Heart left ventricle (tissue), 16 donors: ENCODE results near the gene PUDP. TPM values are rescaled to one million over a fixed set of nuclear protein-coding genes. Genes with fewer than 3 reads are reported as not detected.

Experiments
- ATAC-seq, 4 donors: fragments of 200-7000 bp; cut with Tn5 transposase; one replicate each; pipeline ENCODE4 v1.9.1; 2020 to 2022; ENCODE audit warnings: moderate library complexity in 4 of 4, mild to moderate bottlenecking in 3 of 4, moderate number of reproducible peaks in 1 of 4
- DNase-seq, 5 donors: peaks; one replicate each; pipeline ENCODE4 v3.0.0-alpha.2; 2020
- H3K27ac ChIP-seq, 12 donors: fragments of 200-600 bp; sonication (generic) in 4 of 12; one replicate each; pipeline versions ENCODE4 v1.5.0 to v1.8.0; 2016 to 2022; ENCODE audit warnings: mild to moderate bottlenecking in 2 of 12
- H3K27me3 ChIP-seq, 9 donors: fragments of 200-600 bp; sonication (generic) in 2 of 9; one replicate each; pipeline versions ENCODE4 v1.5.1 to v1.8.0; 2016 to 2022; ENCODE audit warnings: mild to moderate bottlenecking in 3 of 9
- H3K36me3 ChIP-seq, 9 donors: fragments of 200-600 bp; sonication (generic) in 2 of 9; one replicate each; pipeline versions ENCODE4 v1.5.0 to v1.8.0; 2018 to 2022; ENCODE audit warnings: mild to moderate bottlenecking in 2 of 9
- H3K4me1 ChIP-seq, 12 donors: fragments of 200-600 bp; sonication (generic) in 4 of 12; one replicate each; pipeline versions ENCODE4 v1.5.0 to v1.8.0; 2016 to 2022; ENCODE audit warnings: mild to moderate bottlenecking in 3 of 12
- H3K4me3 ChIP-seq, 12 donors: fragments of 200-600 bp; sonication (generic) in 4 of 12; one replicate each; pipeline versions ENCODE4 v1.5.0 to v1.8.0; 2017 to 2022; ENCODE audit warnings: mild to moderate bottlenecking in 9 of 12, moderate library complexity in 4 of 12
- H3K9me3 ChIP-seq, 12 donors: fragments of 200-600 bp; sonication (generic) in 4 of 12; one replicate each; pipeline versions ENCODE4 v1.5.0 to v1.8.0; 2016 to 2022; ENCODE audit warnings: mild to moderate bottlenecking in 1 of 12
- CTCF ChIP-seq, 12 donors: fragments of 200-600 bp; sonication (generic) in 4 of 12; IDR thresholded peaks; one replicate each; pipeline versions ENCODE4 v1.5.0 to v1.8.0; 2018 to 2022; ENCODE audit warnings: antibody characterized with exemption in 12 of 12, mild to moderate bottlenecking in 5 of 12
- POLR2A ChIP-seq, 2 donors: fragments of 450-650 bp; IDR thresholded peaks; one replicate each; pipeline ENCODE4 v1.6.1; 2017; ENCODE audit warnings: antibody characterized with exemption in 2 of 2, mild to moderate bottlenecking in 2 of 2, moderate library complexity in 2 of 2
- WGBS, 4 donors: extraction: QIAGEN DNeasy Blood & Tissue Kit in 2 of 4; methylation state at CpG; one replicate each; pipeline versions ENCODE4 v1.1.5 to v1.1.7; 2013 to 2018; 5-methylcytosine and 5-hydroxymethylcytosine counted together
- intact Hi-C, 10 donors: fragments of 100-400 bp; cut with DNase I; formaldehyde crosslinking; loops; one replicate each; pipeline versions ENCODE4 v1.11.1 to v1.14.2; 2022
- polyA plus RNA-seq, 2 donors: library from polyadenylated mRNA; stranded (reverse); fragments of 200-250 nt; gene quantifications; one replicate each; pipeline ENCODE4 v1.2.3, GENCODE V29; 2013
- total RNA-seq, 9 donors: library from RNA; depleted of rRNA in 2 of 9; stranded (reverse); fragments of >200 nt in 2 of 9; fragmentation: NEBNext Ultra II Directional in 3 of 9; extraction: Animal tissue kit (Norgen Biotek cat#: 25700) in 3 of 9; gene quantifications; one replicate each; pipeline versions ENCODE4 v1.1.0 to v1.2.4, GENCODE V29; 2016 to 2023
- donor health status: ischemic (EF 13 %, LVEDD 7.1; RV severe dilation, severe dysfunction).
- donor health status: healthy with polysubstance abuse.
- donor health status: DM: no; HTN: yes; CAD: no.
- donor health status: DM: no; HTN: no; CAD: no.
- donor health status: ischemic (EF 25% LVEDD 6.9; RV normal size, moderate dysfunction).
- donor health status: ischemic (EF 25% LVEDD 5.7; RV mildly dilated, moderate dysfunction).
- donor health status: healthy.
- donor health status: DM: yes; HTN: yes; CAD: no.
- donor health status: ischemic (EF 35%, LVEDD 5.7; RV mildly dilated, moderate dysfunction).
- donor health status: nonischemic (EF 11% LVEDD 7.7; RV severe dilation, severe dysfunction).
- donor health status: DM: yes; HTN: yes; CAD: no.
- donor health status: PGD.
- donor health status: ischemic (EF 29% LVEDD 5.4; RV normal size, mild dysfunction).
- donor health status: nonischemic (EF 23%, LVEDD 6.1; RV moderate dilation, normal function).

PUDP gene
- total and polyA plus RNA-seq, 11 donors: 11.2 to 36.4 (median 25.0) TPM

GRCh38 chrX:7060444-7060843, 87.5 kb downstream of the PUDP start:
- no peak for ATAC-seq
- no peaks in the 10 kb centered on the region for H3K4me1 ChIP-seq
- peaks cover 0 to 16% (median 0%) of the 10 kb centered on the region in 9 donors for H3K36me3 ChIP-seq
- TF ChIP-seq CTCF (IDR thresholded peaks at IDR 0.05): no peak
- no peaks in the 10 kb centered on the region for H3K9me3 ChIP-seq
- no peak overlapping the region for H3K4me3 ChIP-seq
- no peak overlapping the region for H3K27ac ChIP-seq
- WGBS, 4 donors: 82 to 99% (median 93%) methylated on average over 6 of the region's 6 CpGs
- intact Hi-C loops: no loop called here
- DNase-seq: no peak
- H3K27me3 ChIP-seq: no peaks in the 10 kb centered on the region

- no peak for DNase-seq
- no peak for ATAC-seq
- 80 to 93% (median 90%) methylated on average over 4 to 5 of the region's 5 CpGs for WGBS, 4 donors
- H3K4me3 ChIP-seq: no peak overlapping the region
- H3K4me1 ChIP-seq: no peaks in the 10 kb centered on the region
- no peaks in the 10 kb centered on the region for H3K27me3 ChIP-seq
- no peak overlapping the region for H3K27ac ChIP-seq
- TF ChIP-seq POLR2A (IDR thresholded peaks at IDR 0.05) (no peak), CTCF (IDR thresholded peaks at IDR 0.05) (no peak)
- H3K36me3 ChIP-seq: peaks cover 0 to 16% (median 0%) of the 10 kb centered on the region in 9 donors
- no peaks in the 10 kb centered on the region for H3K9me3 ChIP-seq
- intact Hi-C loops: no loop called here
Observed at GRCh38 chrX:7059859-7060258, 88.1 kb downstream of the PUDP start.

- Histone ChIP-seq H3K27ac (no peak overlapping the region), H3K4me1 (no peaks in the 10 kb centered on the region), H3K9me3 (no peaks in the 10 kb centered on the region), H3K27me3 (no peaks in the 10 kb centered on the region), H3K4me3 (no peak overlapping the region), H3K36me3 (peaks cover 0 to 16% (median 0%) of the 10 kb centered on the region in 9 donors)
- intact Hi-C loops: no loop called here
- DNase-seq: no peak
- no peak for ATAC-seq
- no peak for TF ChIP-seq CTCF (IDR thresholded peaks at IDR 0.05)
- WGBS, 4 donors: 93 to 98% (median 96%) methylated on average over 12 of the region's 12 CpGs
Observed at GRCh38 chrX:7059214-7059838, 88.6 kb downstream of the PUDP start.

DNA sequence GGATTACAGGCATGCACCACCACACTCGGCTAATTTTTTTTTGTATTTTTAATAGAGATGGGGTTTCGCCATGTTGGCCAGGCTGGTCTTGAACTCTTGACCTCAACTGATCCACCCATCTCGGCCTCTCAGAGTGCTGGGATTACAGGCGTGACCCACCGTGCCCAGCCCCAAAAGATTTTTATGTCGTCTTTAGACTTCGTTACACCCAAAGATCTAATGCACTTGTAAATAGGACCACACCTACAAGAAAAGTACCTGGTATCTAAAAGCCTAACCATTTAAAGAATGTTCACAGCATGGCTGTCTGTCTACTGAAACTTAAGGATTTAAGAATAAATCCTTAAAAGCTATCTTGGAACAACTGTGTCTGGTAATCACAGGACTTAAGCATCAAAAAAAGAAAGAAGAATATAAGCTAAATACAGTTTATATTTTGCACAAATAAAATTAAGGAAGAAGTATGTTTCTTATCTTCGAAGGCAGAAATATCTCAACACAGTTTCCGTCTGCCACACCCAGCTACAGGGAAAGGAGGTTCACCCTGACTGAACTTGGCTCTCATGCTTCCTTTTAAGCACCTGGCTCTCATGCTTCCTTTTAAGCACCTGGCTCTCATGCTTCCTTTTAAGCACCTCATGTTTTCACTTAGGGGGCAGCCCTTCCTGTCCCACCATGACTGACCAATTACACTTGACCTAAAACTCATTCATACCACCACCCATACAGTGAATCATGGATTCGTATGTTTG, 92.4 kb downstream of the PUDP start:
- intact Hi-C loops: no loop called here
- H3K4me3 ChIP-seq: no peak overlapping the region
- H3K27me3 ChIP-seq: no peaks in the 10 kb centered on the region
- no peaks in the 10 kb centered on the region for H3K4me1 ChIP-seq
- DNase-seq: no peak
- WGBS, 4 donors: 79 to 90% (median 83%) methylated on average over 10 of the region's 10 CpGs
- no peaks in the 10 kb centered on the region for H3K9me3 ChIP-seq
- TF ChIP-seq CTCF (IDR thresholded peaks at IDR 0.05) (no peak), POLR2A (IDR thresholded peaks at IDR 0.05) (no peak)
- H3K36me3 ChIP-seq: peaks cover 0 to 17% (median 0%) of the 10 kb centered on the region in 9 donors
- H3K27ac ChIP-seq: no peak overlapping the region
- ATAC-seq: no peak
